ENCODE results near the gene CAVIN2.
"Not testable (repeated sequence)": the region's sequence is repeated elsewhere in the genome, so short reads cannot be mapped to it uniquely, and the experiment has no call there.

The CAVIN2 gene

DNA sequence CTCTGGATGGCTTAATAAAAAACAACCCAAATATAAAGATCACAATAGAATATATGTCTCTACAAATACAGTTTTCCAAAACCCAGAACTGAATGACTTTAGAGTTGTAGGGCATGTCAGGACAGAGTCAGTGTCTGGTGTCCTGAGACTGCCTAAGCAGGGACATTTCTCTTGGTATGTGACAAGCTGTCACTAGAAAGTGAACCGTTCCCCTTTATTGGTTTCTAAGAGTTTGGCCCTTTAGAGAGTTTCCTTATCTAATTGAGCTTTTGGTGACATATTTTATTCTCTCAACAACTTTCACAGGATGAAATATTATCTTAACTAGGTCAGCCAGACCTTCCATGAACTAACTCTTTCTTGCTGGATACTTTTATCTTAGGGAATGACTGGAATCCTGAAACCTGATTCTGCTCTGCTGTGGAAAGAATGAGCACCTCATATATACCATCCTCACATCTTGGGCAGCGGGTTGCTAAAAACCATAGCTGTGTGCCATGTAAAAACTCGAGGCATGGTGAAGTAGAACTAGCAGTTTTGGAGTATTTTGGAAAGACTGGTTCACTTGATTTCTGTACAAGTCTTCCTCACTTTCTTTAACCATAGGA is 54.8 kb downstream of the CAVIN2 start:
- no peak for TF ChIP-seq CTCF (conservative IDR thresholded peaks at IDR 0.05; ENCODE audit: low read depth, low read length)
- H3K4me3 ChIP-seq (ENCODE audit: low read length), result no peak overlapping the region
- no peak for DNase-seq (ENCODE audit: low read depth)

DNA sequence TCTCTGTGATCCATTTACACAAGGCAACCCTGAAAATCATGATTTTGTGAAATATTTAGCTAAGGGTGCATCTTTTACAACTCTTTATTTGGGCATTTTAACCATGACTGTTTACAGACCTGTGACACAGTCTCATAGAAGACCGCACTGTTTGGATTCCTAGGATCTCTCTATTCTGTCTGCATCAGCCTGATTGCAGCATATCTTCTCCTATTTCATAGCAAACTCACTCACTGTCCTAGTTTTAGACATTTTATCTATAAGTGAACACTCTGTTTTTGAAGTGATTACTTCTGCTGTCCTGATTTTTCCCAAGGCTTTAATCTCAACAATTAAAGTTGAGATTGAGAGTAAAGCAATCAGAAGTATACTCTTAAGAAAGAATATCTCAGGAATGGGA is 56.2 kb downstream of the CAVIN2 start:
- no peak overlapping the region for H3K4me3 ChIP-seq (ENCODE audit: low read length)
- no peak for DNase-seq (ENCODE audit: low read depth)
- no peak for TF ChIP-seq CTCF (conservative IDR thresholded peaks at IDR 0.05; ENCODE audit: low read depth, low read length)

GRCh38 chr2:191789796-191790195 is 57.1 kb downstream of the CAVIN2 start:
- DNase-seq (ENCODE audit: low read depth), result no peak
- no peak overlapping the region for H3K4me3 ChIP-seq (ENCODE audit: low read length)
- no peak for TF ChIP-seq CTCF (conservative IDR thresholded peaks at IDR 0.05; ENCODE audit: low read depth, low read length)

DNA sequence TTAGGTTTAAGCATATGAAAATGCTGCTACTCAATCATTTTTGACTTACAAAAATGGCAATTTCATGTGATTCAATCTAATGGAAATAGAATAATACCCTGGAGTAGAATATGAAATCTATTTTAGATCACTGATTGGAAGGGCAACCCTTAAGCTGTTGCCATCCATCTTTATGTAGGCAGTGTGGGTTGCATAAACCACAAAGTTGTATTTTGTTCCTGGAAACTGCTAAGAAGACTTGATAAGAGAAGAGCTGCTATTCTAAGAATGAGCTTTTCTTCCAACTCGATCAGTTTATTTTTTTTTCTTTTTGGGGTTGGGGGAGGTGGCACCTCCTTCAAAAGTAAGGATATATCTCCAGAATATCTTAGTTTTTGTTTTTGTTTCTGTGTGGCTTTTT is 60.2 kb downstream of the CAVIN2 start:
- TF ChIP-seq CTCF (conservative IDR thresholded peaks at IDR 0.05; ENCODE audit: low read depth, low read length), result no peak
- no peak for DNase-seq (ENCODE audit: low read depth)

GRCh38 chr2:191785651-191786050 is 61.2 kb downstream of the CAVIN2 start:
- not testable (repeated sequence) for H3K4me3 ChIP-seq (ENCODE audit: low read length); DNase-seq (ENCODE audit: low read depth)

More for the DNA sequence above, 60.2 kb downstream of the CAVIN2 start:
- H3K4me3 ChIP-seq (ENCODE audit: low read length), result no peak overlapping the region

Data from retinal pigment epithelial cell (primary cell).